ENCODE results near the gene CDRT15. TPM values are rescaled to one million over a fixed set of nuclear protein-coding genes. Genes with fewer than 3 reads are reported as not detected.

The CDRT15 gene
- total RNA-seq, 1 donor from 2014 or later = not detected

- Mint-ChIP-seq H3K27ac (ENCODE audit: unreplicated experiment) (no peak overlapping the region), H3K27me3 (ENCODE audit: low read depth) (no peaks in the 10 kb centered on the region), H3K36me3 (ENCODE audit: low read depth) (peaks cover 29% of the 10 kb centered on the region), H3K9me3 (peaks cover 10% of the 10 kb centered on the region), H3K4me1 (peaks cover 7% of the 10 kb centered on the region), H3K4me3 (no peak overlapping the region)
- no peak for DNase-seq (ENCODE audit: low read depth, low spot score)
- no peak for TF ChIP-seq CTCF (conservative IDR thresholded peaks at IDR 0.05)
Measured at GRCh38 chr17:14206891-14207290, 29.8 kb downstream of the CDRT15 start.

- Mint-ChIP-seq H3K4me1 (peaks cover 12% of the 10 kb centered on the region), H3K27me3 (ENCODE audit: low read depth) (no peaks in the 10 kb centered on the region), H3K36me3 (ENCODE audit: low read depth) (peaks cover 21% of the 10 kb centered on the region), H3K27ac (ENCODE audit: unreplicated experiment) (peak overlapping the region; percentile 52), H3K9me3 (peaks cover 5% of the 10 kb centered on the region), H3K4me3 (no peak overlapping the region)
- DNase-seq (ENCODE audit: low read depth, low spot score) = no peak
- TF ChIP-seq CTCF (conservative IDR thresholded peaks at IDR 0.05) = no peak
Measured at GRCh38 chr17:14205992-14206461, 30.6 kb downstream of the CDRT15 start.

- Mint-ChIP-seq H3K4me3 (no peak overlapping the region), H3K27ac (ENCODE audit: unreplicated experiment) (no peak overlapping the region), H3K36me3 (ENCODE audit: low read depth) (peaks cover 16% of the 10 kb centered on the region), H3K4me1 (peaks cover 19% of the 10 kb centered on the region), H3K27me3 (ENCODE audit: low read depth) (no peaks in the 10 kb centered on the region), H3K9me3 (no peaks in the 10 kb centered on the region)
- TF ChIP-seq CTCF (conservative IDR thresholded peaks at IDR 0.05) = no peak
- no peak for DNase-seq (ENCODE audit: low read depth, low spot score)
Measured at GRCh38 chr17:14205380-14205779, 31.3 kb downstream of the CDRT15 start.

- Mint-ChIP-seq H3K4me3 (no peak overlapping the region), H3K27ac (ENCODE audit: unreplicated experiment) (no peak overlapping the region), H3K4me1 (peaks cover 23% of the 10 kb centered on the region), H3K27me3 (ENCODE audit: low read depth) (no peaks in the 10 kb centered on the region), H3K36me3 (ENCODE audit: low read depth) (peaks cover 9% of the 10 kb centered on the region), H3K9me3 (no peaks in the 10 kb centered on the region)
- no peak for TF ChIP-seq CTCF (conservative IDR thresholded peaks at IDR 0.05)
- no peak for DNase-seq (ENCODE audit: low read depth, low spot score)
Measured at GRCh38 chr17:14204546-14204945, 32.1 kb downstream of the CDRT15 start.

- Mint-ChIP-seq H3K4me3 (no peak overlapping the region), H3K36me3 (ENCODE audit: low read depth) (peaks cover 8% of the 10 kb centered on the region), H3K9me3 (no peaks in the 10 kb centered on the region), H3K27me3 (ENCODE audit: low read depth) (no peaks in the 10 kb centered on the region), H3K4me1 (peaks cover 28% of the 10 kb centered on the region), H3K27ac (ENCODE audit: unreplicated experiment) (no peak overlapping the region)
- DNase-seq (ENCODE audit: low read depth, low spot score) = no peak
- TF ChIP-seq CTCF (conservative IDR thresholded peaks at IDR 0.05) = no peak
Measured at GRCh38 chr17:14204084-14204483, 32.6 kb downstream of the CDRT15 start.

- H3K4me3 Mint-ChIP-seq = no peak overlapping the region
- TF ChIP-seq CTCF (conservative IDR thresholded peaks at IDR 0.05) = peak; percentile 51
- no peaks in the 10 kb centered on the region for H3K9me3 Mint-ChIP-seq
- peaks cover 29% of the 10 kb centered on the region for H3K4me1 Mint-ChIP-seq
- H3K27ac Mint-ChIP-seq (ENCODE audit: unreplicated experiment) = no peak overlapping the region
- DNase-seq (ENCODE audit: low read depth, low spot score) = no peak
- no peaks in the 10 kb centered on the region for H3K27me3 Mint-ChIP-seq (ENCODE audit: low read depth)
- peaks cover 10% of the 10 kb centered on the region for H3K36me3 Mint-ChIP-seq (ENCODE audit: low read depth)
Measured at GRCh38 chr17:14203388-14203787, 33.3 kb downstream of the CDRT15 start.

All from neural crest cell (in vitro differentiated cells).